PC-9 (cell line): ENCODE results near the gene IFNL1. TPM values are rescaled to one million over a fixed set of nuclear protein-coding genes. Genes with fewer than 3 reads are reported as not detected.

Source experiments
- BruUV-seq: library from RNA; stranded (reverse); fragments of 400-500 nt; replicated peaks from 2 replicates; lab custom pipeline; 2021; lab: Mats Ljungman, UMichigan
- CTCF ChIA-PET: fragments of 300-600 bp; sonication (Branson Sonifier 250); formaldehyde crosslinking; loops from one replicate; lab custom pipeline; 2022; ENCODE audit warnings: antibody characterized with exemption; lab: Charles Lee
- POLR2A ChIA-PET: fragments of 300-600 bp; sonication (Branson Sonifier 250); formaldehyde crosslinking; loops from one replicate; lab custom pipeline; 2022; ENCODE audit warnings: antibody characterized with exemption; ENCODE audit not compliant: unreplicated experiment; lab: Charles Lee
- DNase-seq, 2 experiments: peaks; one replicate each; pipeline versions ENCODE4 v3.0.0 to v3.0.0-alpha.2; 2015 to 2022; ENCODE audit warnings: mixed read lengths in 1 of 2
- H2AFZ ChIP-seq: fragments of 200-600 bp; sonication (generic); 2 replicates; pipeline ENCODE4 v1.8.1; 2017; ENCODE audit warnings: antibody characterized with exemption
- H3F3A ChIP-seq: fragments of 200-600 bp; sonication (generic); 2 replicates; pipeline ENCODE4 v1.8.1; 2017; ENCODE audit warnings: antibody characterized with exemption, mild to moderate bottlenecking, low read depth; ENCODE audit not compliant: insufficient read depth
- H3K27ac ChIP-seq: fragments of 200-600 bp; sonication (generic); 2 replicates; pipeline ENCODE4 v1.6.1; 2016; ENCODE audit warnings: mixed run types
- H3K27me3 ChIP-seq: fragments of 200-600 bp; sonication (generic); 2 replicates; pipeline ENCODE4 v1.6.1; 2016; ENCODE audit warnings: low read depth, mixed run types; ENCODE audit not compliant: insufficient read depth
- H3K36me3 ChIP-seq: fragments of 200-600 bp; sonication (generic); 2 replicates; pipeline ENCODE4 v1.6.1; 2016; ENCODE audit warnings: low read depth, mixed run types
- H3K4me1 ChIP-seq: fragments of 200-600 bp; sonication (generic); replicated peaks from 2 replicates; pipeline ENCODE4 v1.6.1; 2016; ENCODE audit warnings: mixed run types; ENCODE audit not compliant: insufficient read depth
- H3K4me2 ChIP-seq: fragments of 200-600 bp; sonication (generic); 2 replicates; pipeline ENCODE4 v1.6.1; 2017; ENCODE audit warnings: mixed run types
- H3K4me3 ChIP-seq: fragments of 200-600 bp; sonication (generic); 2 replicates; pipeline ENCODE4 v1.6.1; 2016; ENCODE audit warnings: mixed run types
- H3K79me2 ChIP-seq: fragments of 200-600 bp; sonication (generic); 2 replicates; pipeline ENCODE4 v1.6.1; 2017; ENCODE audit warnings: low read depth, mixed run types
- H3K9me2 ChIP-seq: fragments of 200-600 bp; sonication (generic); 2 replicates; pipeline ENCODE4 v1.8.1; 2017; ENCODE audit warnings: mild to moderate bottlenecking; ENCODE audit not compliant: insufficient read depth
- H3K9me3 ChIP-seq: fragments of 200-600 bp; sonication (generic); 2 replicates; pipeline ENCODE4 v1.8.1; 2016; ENCODE audit warnings: low read depth; ENCODE audit not compliant: insufficient read depth
- H4K20me1 ChIP-seq: fragments of 200-600 bp; sonication (generic); 2 replicates; pipeline ENCODE4 v1.8.1; 2017; ENCODE audit not compliant: insufficient read depth
- EZH2 ChIP-seq: fragments of 200-600 bp; sonication (generic); IDR thresholded peaks from 2 replicates; pipeline ENCODE4 v1.8.0; 2017; ENCODE audit warnings: antibody characterized with exemption, low read depth
- intact Hi-C: fragments of 100-400 bp; cut with micrococcal nuclease; formaldehyde crosslinking; loops from one replicate; pipeline ENCODE4 v1.10.0; 2022; ENCODE audit not compliant: unreplicated experiment
- total RNA-seq: library from RNA; stranded (reverse); gene quantifications from 2 replicates; pipeline ENCODE4 v1.2.3, GENCODE V29; 2021
- TF ChIP-seq, protein P1 (sequence below): fragments of 200-600 bp; sonication (generic); conservative IDR thresholded peaks from 2 replicates; pipeline ENCODE4 v1.6.1; 2017; ENCODE audit warnings: mixed run types, antibody characterized with exemption, mild to moderate bottlenecking, moderate library complexity

IFNL1 gene
- total RNA-seq, 1 experiment from 2014 or later: not detected

- Histone ChIP-seq H3K4me2 (no peak overlapping the region), H2AFZ (no peak overlapping the region), H3K9me3 (no peaks in the 10 kb centered on the region), H3F3A (0 out of 2 replicates have a peak, but pooled peaks cover 11% of the 10 kb centered on the region), H3K27ac (no peak overlapping the region), H3K27me3 (no peaks in the 10 kb centered on the region), H3K4me1 (no peaks in the 10 kb centered on the region), H3K9me2 (no peaks in the 10 kb centered on the region), H3K36me3 (no peaks in the 10 kb centered on the region), H3K4me3 (no peak overlapping the region), H4K20me1 (no peaks in the 10 kb centered on the region), H3K79me2 (no peaks in the 10 kb centered on the region)
- CTCF ChIA-PET: no interaction called here
- DNase-seq: no peak
- intact Hi-C loops: no loop called here
- POLR2A ChIA-PET: no interaction called here
- TF ChIP-seq, protein P1, sequence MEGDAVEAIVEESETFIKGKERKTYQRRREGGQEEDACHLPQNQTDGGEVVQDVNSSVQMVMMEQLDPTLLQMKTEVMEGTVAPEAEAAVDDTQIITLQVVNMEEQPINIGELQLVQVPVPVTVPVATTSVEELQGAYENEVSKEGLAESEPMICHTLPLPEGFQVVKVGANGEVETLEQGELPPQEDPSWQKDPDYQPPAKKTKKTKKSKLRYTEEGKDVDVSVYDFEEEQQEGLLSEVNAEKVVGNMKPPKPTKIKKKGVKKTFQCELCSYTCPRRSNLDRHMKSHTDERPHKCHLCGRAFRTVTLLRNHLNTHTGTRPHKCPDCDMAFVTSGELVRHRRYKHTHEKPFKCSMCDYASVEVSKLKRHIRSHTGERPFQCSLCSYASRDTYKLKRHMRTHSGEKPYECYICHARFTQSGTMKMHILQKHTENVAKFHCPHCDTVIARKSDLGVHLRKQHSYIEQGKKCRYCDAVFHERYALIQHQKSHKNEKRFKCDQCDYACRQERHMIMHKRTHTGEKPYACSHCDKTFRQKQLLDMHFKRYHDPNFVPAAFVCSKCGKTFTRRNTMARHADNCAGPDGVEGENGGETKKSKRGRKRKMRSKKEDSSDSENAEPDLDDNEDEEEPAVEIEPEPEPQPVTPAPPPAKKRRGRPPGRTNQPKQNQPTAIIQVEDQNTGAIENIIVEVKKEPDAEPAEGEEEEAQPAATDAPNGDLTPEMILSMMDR: no peak
- TF ChIP-seq EZH2: no peak
- BruUV-seq: no TSS peak
These were observed 5.4 kb downstream of the IFNL1 start for GRCh38 chr19:39301562-39301961.

- H3K4me3 ChIP-seq: no peak overlapping the region
- intact Hi-C loops: no loop called here
- no peaks in the 10 kb centered on the region for H3K79me2 ChIP-seq
- H3K9me2 ChIP-seq: no peaks in the 10 kb centered on the region
- no peaks in the 10 kb centered on the region for H3K9me3 ChIP-seq
- CTCF ChIA-PET: no interaction called here
- H2AFZ ChIP-seq: no peak overlapping the region
- no peak overlapping the region for H3K27ac ChIP-seq
- DNase-seq: no peak
- H3F3A ChIP-seq: 0 out of 2 replicates have a peak, but pooled peaks cover 15% of the 10 kb centered on the region
- no peak for TF ChIP-seq EZH2
- TF ChIP-seq, protein P1: no peak
- no TSS peak for BruUV-seq
- no peaks in the 10 kb centered on the region for H3K4me1 ChIP-seq
- no peaks in the 10 kb centered on the region for H3K27me3 ChIP-seq
- POLR2A ChIA-PET: no interaction called here
- H4K20me1 ChIP-seq: no peaks in the 10 kb centered on the region
- no peaks in the 10 kb centered on the region for H3K36me3 ChIP-seq
- H3K4me2 ChIP-seq: no peak overlapping the region
These were observed 7.4 kb downstream of the IFNL1 start for GRCh38 chr19:39303373-39304184.

DNA sequence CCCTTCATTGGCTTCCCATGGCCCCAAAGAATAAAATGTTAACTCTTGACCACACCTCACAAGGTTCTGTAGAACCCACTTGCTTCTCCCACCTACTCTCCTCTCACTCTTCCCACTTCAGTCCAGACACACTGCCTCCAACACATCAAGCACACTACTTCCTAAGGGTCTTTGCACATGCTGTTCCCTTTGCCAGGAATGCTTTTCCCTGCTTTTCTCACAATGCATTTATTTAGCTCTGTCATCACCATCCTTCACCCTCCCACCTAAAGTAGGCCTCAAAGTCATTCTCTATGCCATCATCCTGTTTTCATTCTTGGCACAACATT is 7.9 kb downstream of the IFNL1 start:
- 0 out of 2 replicates have a peak, but pooled peaks cover 15% of the 10 kb centered on the region for H3F3A ChIP-seq
- TF ChIP-seq, protein P1: no peak
- TF ChIP-seq EZH2: no peak
- no peak for DNase-seq
- H3K9me2 ChIP-seq: no peaks in the 10 kb centered on the region
- H3K36me3 ChIP-seq: no peaks in the 10 kb centered on the region
- intact Hi-C loops: no loop called here
- no peak overlapping the region for H3K27ac ChIP-seq
- H4K20me1 ChIP-seq: no peaks in the 10 kb centered on the region
- ChIA-PET POLR2A (no interaction called here), CTCF (no interaction called here)
- no peaks in the 10 kb centered on the region for H3K9me3 ChIP-seq
- H3K4me1 ChIP-seq: no peaks in the 10 kb centered on the region
- H3K79me2 ChIP-seq: no peaks in the 10 kb centered on the region
- no peaks in the 10 kb centered on the region for H3K27me3 ChIP-seq
- H2AFZ ChIP-seq: no peak overlapping the region
- H3K4me2 ChIP-seq: no peak overlapping the region
- no peak overlapping the region for H3K4me3 ChIP-seq
- no TSS peak for BruUV-seq
